Liver (tissue), 9 donors: ENCODE data around the gene SLC16A7. TPM values are rescaled to one million over a fixed set of nuclear protein-coding genes. Genes with fewer than 3 reads are reported as not detected.

Source experiments
- DNase-seq: peaks from one replicate; pipeline ENCODE4 v3.0.0-alpha.2; 2017; ENCODE audit warnings: low spot score
- H3K27ac ChIP-seq, 2 donors: one replicate each; pipeline ENCODE4 v1.7.0; 2013; ENCODE audit warnings: inconsistent platforms in 2 of 2, low read length in 2 of 2, control low read depth in 1 of 2, low read depth in 1 of 2, mild to moderate bottlenecking in 1 of 2
- H3K27me3 ChIP-seq, 4 donors: one replicate each; pipeline versions ENCODE4 v1.6.1 to v1.7.0; 2013; ENCODE audit warnings: low read length in 3 of 4, inconsistent platforms in 1 of 4, mild to moderate bottlenecking in 1 of 4, moderate library complexity in 1 of 4; ENCODE audit not compliant: control insufficient read depth in 4 of 4, insufficient read depth in 4 of 4
- H3K36me3 ChIP-seq, 4 donors: one replicate each; pipeline versions ENCODE4 v1.6.1 to v1.7.0; 2013; ENCODE audit warnings: low read length in 3 of 4, mild to moderate bottlenecking in 3 of 4, low read depth in 1 of 4, moderate library complexity in 1 of 4; ENCODE audit not compliant: control insufficient read depth in 4 of 4, insufficient read depth in 3 of 4
- H3K4me1 ChIP-seq, 4 donors: one replicate each; pipeline versions ENCODE4 v1.6.1 to v1.7.0; 2013; ENCODE audit warnings: low read length in 3 of 4, mild to moderate bottlenecking in 3 of 4, moderate library complexity in 1 of 4; ENCODE audit not compliant: control insufficient read depth in 4 of 4, insufficient read depth in 4 of 4
- H3K4me3 ChIP-seq, 3 donors: one replicate each; pipeline versions ENCODE4 v1.6.1 to v1.7.0; 2013; ENCODE audit warnings: low read length in 3 of 3, control low read depth in 1 of 3, low read depth in 1 of 3, mild to moderate bottlenecking in 1 of 3
- H3K9ac ChIP-seq, 2 donors: one replicate each; pipeline ENCODE4 v1.7.0; 2013; ENCODE audit warnings: low read length in 2 of 2, mild to moderate bottlenecking in 2 of 2, moderate library complexity in 2 of 2, control low read depth in 1 of 2, low read depth in 1 of 2
- H3K9me3 ChIP-seq, 4 donors: one replicate each; pipeline versions ENCODE4 v1.6.1 to v1.7.0; 2013; ENCODE audit warnings: low read length in 3 of 4; ENCODE audit not compliant: control insufficient read depth in 4 of 4
- CTCF ChIP-seq: fragments of 150-350 bp; IDR thresholded peaks from 2 replicates; pipeline ENCODE4 v1.5.1; 2017; ENCODE audit warnings: improper control_type of control experiment, low read depth, low read length; ENCODE audit not compliant: missing input control
- FOXA2 ChIP-seq: IDR thresholded peaks from 2 replicates; pipeline ENCODE4 v1.6.1; 2016; ENCODE audit warnings: antibody characterized with exemption
- GABPA ChIP-seq, 2 donors: IDR thresholded peaks in 1 of 2; conservative IDR thresholded peaks in 1 of 2; 2 replicates each; pipeline ENCODE4 v1.6.1; 2016; ENCODE audit warnings: antibody characterized with exemption in 2 of 2, mild to moderate bottlenecking in 1 of 2, moderate library complexity in 1 of 2
- HNF4A ChIP-seq, 2 donors: conservative IDR thresholded peaks; 2 replicates each; pipeline ENCODE4 v1.6.1; 2016; ENCODE audit warnings: antibody characterized with exemption in 2 of 2, mild to moderate bottlenecking in 2 of 2
- HNF4G ChIP-seq: IDR thresholded peaks from 2 replicates; pipeline ENCODE4 v1.6.1; 2016; ENCODE audit warnings: antibody characterized with exemption
- JUND ChIP-seq, 2 donors: IDR thresholded peaks; 2 replicates each; pipeline ENCODE4 v1.6.1; 2016; ENCODE audit warnings: antibody characterized with exemption in 2 of 2
- NR2F2 ChIP-seq: IDR thresholded peaks from 2 replicates; pipeline ENCODE4 v1.6.1; 2016; ENCODE audit warnings: antibody characterized with exemption
- RXRA ChIP-seq, 2 donors: IDR thresholded peaks; 2 replicates each; pipeline ENCODE4 v1.6.1; 2017 to 2018; ENCODE audit warnings: antibody characterized with exemption in 2 of 2, mild to moderate bottlenecking in 1 of 2
- SP1 ChIP-seq: IDR thresholded peaks from 2 replicates; pipeline ENCODE4 v1.6.1; 2018; ENCODE audit warnings: antibody characterized with exemption, mild to moderate bottlenecking
- TAF1 ChIP-seq: conservative IDR thresholded peaks from 2 replicates; pipeline ENCODE4 v1.6.1; 2016; ENCODE audit warnings: antibody characterized with exemption, mild to moderate bottlenecking
- YY1 ChIP-seq: IDR thresholded peaks from 2 replicates; pipeline ENCODE4 v1.6.1; 2016; ENCODE audit warnings: antibody characterized with exemption, mild to moderate bottlenecking
- WGBS: extraction: QIAGEN DNeasy Blood & Tissue Kit; methylation state at CpG from one replicate; pipeline ENCODE4 v1.1.7; 2013; 5-methylcytosine and 5-hydroxymethylcytosine counted together
- polyA plus RNA-seq, 2 donors: library from polyadenylated mRNA; stranded (reverse) in 1 of 2; unstranded in 1 of 2; fragments of 200-250 nt in 1 of 2; fragments of >200 nt in 1 of 2; fragmentation: Nextera tagmentation in 1 of 2; extraction: Ambion mirVana in 1 of 2; gene quantifications; one replicate each; pipeline versions ENCODE4 v1.2.1 to v1.2.3, GENCODE V29; 2013 to 2015
- total RNA-seq, 2 donors: library from RNA; depleted of rRNA; stranded (reverse); fragments of >200 nt; gene quantifications; one replicate each; pipeline ENCODE4 v1.2.3, GENCODE V29; 2014
- TF ChIP-seq, protein P1 (sequence below): IDR thresholded peaks from 2 replicates; pipeline ENCODE4 v1.6.1; 2016; ENCODE audit warnings: antibody characterized with exemption
- TF ChIP-seq, protein P2 (sequence below): IDR thresholded peaks from 2 replicates; pipeline ENCODE4 v1.6.1; 2016; ENCODE audit warnings: antibody characterized with exemption, mild to moderate bottlenecking
- donor health status: healthy.
- donor health status: healthy.
- donor health status: healthy.
- donor health status: healthy.
- donor health status: healthy.

SLC16A7 gene
- total and polyA plus RNA-seq, 4 donors: 3.0 to 24.0 (median 12.1) TPM

DNA sequence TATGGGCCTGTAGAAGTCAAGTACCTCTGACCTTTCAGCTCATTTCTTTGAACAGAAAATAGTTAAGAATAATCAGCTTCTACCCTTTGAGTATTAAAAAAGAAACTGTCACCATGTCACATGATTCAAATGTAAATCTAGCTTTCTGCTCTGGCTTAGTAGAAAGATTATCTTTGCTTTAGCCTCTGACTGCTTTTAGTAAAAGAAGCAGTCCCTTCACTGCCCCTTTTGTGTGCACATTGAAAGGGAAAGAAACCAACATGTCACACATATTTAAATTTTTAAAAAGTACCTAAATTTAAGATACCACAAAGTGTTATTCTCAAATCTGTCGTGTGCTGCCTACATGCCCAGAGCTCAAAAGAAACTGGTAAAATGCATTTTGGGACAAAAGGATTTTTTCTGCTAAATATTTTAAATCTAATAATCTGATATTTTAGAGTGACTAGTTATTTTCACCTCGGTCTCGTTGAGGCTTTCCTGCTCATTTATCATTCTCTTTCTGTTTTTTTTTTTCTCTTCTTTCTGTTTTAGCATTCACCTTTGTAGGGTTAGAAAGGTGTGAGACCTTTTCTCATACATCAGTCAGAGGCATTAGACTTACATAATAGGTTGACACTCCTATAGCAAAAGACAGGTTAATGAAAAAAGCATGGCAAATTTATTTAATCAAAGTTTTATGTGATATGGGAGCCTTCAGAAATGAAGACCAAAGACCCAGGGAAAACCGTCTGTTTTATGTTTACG lies 41.3 kb downstream of the SLC16A7 start:
- no peak overlapping the region for H3K9ac ChIP-seq
- no peaks in the 10 kb centered on the region for H3K36me3 ChIP-seq
- no peak for DNase-seq
- no peaks in the 10 kb centered on the region for H3K4me1 ChIP-seq
- H3K4me3 ChIP-seq: no peak overlapping the region
- WGBS: 89% methylated on average over 5 of the region's 5 CpGs
- H3K9me3 ChIP-seq: no peaks in the 10 kb centered on the region
- H3K27me3 ChIP-seq: no peaks in the 10 kb centered on the region
- no peak for TF ChIP-seq YY1
- no peak overlapping the region for H3K27ac ChIP-seq

DNA sequence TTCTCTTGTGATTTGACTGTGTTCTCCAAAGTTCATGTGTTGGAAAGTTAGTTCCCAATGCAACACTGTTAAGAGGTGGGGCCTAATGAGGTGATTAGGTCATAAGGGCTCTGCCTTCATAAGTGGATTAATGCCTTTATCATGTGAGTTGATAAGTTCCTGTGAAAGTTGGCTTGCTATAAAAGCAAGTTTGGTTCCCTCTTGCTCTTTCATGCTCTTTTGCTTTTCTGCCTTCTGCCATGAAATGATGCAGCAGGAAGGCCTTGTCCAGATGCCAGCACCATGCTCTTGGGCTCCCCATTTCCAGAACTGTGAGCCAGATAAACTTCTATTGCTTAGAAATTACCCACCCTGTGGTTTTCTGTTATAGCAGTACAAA lies 41.9 kb downstream of the SLC16A7 start:
- no peak for DNase-seq
- TF ChIP-seq RXRA (IDR thresholded peaks at IDR 0.05) (no peak), HNF4A (conservative IDR thresholded peaks at IDR 0.05) (no peak), FOXA2 (no peak), TAF1 (no peak), JUND (IDR thresholded peaks at IDR 0.05) (no peak), CTCF (no peak), GABPA (IDR thresholded peaks at IDR 0.05 in 1 of 2, conservative IDR thresholded peaks at IDR 0.05 in 1 of 2) (no peak), SP1 (no peak)
- TF ChIP-seq, protein P1, sequence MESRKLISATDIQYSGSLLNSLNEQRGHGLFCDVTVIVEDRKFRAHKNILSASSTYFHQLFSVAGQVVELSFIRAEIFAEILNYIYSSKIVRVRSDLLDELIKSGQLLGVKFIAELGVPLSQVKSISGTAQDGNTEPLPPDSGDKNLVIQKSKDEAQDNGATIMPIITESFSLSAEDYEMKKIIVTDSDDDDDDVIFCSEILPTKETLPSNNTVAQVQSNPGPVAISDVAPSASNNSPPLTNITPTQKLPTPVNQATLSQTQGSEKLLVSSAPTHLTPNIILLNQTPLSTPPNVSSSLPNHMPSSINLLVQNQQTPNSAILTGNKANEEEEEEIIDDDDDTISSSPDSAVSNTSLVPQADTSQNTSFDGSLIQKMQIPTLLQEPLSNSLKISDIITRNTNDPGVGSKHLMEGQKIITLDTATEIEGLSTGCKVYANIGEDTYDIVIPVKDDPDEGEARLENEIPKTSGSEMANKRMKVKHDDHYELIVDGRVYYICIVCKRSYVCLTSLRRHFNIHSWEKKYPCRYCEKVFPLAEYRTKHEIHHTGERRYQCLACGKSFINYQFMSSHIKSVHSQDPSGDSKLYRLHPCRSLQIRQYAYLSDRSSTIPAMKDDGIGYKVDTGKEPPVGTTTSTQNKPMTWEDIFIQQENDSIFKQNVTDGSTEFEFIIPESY: no peak
- no peaks in the 10 kb centered on the region for H3K4me1 ChIP-seq
- H3K9ac ChIP-seq: no peak overlapping the region
- H3K4me3 ChIP-seq: no peak overlapping the region
- H3K27me3 ChIP-seq: no peaks in the 10 kb centered on the region
- no peaks in the 10 kb centered on the region for H3K36me3 ChIP-seq
- no peak overlapping the region for H3K27ac ChIP-seq
- H3K9me3 ChIP-seq: no peaks in the 10 kb centered on the region

DNA sequence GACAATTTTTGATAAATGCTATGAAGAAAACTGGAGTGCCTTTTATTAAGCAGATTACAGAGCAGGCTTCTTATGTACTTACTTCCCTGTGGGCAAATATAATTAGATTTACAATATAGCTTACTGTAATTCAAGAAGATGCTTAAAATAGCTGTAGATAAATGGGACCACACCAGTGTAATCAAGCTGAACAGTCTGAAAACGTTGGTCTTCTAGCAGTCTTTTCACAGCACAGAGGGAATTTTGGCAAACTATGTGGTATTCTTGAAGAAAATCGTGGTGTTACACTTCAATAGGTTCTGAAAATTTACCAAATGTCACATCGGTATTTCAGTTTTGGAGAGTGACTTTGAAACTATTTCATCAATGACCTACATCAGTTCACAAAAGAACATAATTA lies 47.7 kb downstream of the SLC16A7 start:
- H3K27ac ChIP-seq: no peak overlapping the region
- DNase-seq: no peak
- 81% methylated on average over 3 of the region's 3 CpGs for WGBS
- H3K27me3 ChIP-seq: no peaks in the 10 kb centered on the region
- no peak for TF ChIP-seq CTCF
- no peak for TF ChIP-seq TAF1
- no peak for TF ChIP-seq GABPA (IDR thresholded peaks at IDR 0.05 in 1 of 2, conservative IDR thresholded peaks at IDR 0.05 in 1 of 2)
- TF ChIP-seq NR2F2: no peak
- TF ChIP-seq, protein P2, sequence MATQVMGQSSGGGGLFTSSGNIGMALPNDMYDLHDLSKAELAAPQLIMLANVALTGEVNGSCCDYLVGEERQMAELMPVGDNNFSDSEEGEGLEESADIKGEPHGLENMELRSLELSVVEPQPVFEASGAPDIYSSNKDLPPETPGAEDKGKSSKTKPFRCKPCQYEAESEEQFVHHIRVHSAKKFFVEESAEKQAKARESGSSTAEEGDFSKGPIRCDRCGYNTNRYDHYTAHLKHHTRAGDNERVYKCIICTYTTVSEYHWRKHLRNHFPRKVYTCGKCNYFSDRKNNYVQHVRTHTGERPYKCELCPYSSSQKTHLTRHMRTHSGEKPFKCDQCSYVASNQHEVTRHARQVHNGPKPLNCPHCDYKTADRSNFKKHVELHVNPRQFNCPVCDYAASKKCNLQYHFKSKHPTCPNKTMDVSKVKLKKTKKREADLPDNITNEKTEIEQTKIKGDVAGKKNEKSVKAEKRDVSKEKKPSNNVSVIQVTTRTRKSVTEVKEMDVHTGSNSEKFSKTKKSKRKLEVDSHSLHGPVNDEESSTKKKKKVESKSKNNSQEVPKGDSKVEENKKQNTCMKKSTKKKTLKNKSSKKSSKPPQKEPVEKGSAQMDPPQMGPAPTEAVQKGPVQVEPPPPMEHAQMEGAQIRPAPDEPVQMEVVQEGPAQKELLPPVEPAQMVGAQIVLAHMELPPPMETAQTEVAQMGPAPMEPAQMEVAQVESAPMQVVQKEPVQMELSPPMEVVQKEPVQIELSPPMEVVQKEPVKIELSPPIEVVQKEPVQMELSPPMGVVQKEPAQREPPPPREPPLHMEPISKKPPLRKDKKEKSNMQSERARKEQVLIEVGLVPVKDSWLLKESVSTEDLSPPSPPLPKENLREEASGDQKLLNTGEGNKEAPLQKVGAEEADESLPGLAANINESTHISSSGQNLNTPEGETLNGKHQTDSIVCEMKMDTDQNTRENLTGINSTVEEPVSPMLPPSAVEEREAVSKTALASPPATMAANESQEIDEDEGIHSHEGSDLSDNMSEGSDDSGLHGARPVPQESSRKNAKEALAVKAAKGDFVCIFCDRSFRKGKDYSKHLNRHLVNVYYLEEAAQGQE: no peak
- no peak for TF ChIP-seq YY1
- TF ChIP-seq SP1: no peak
- no peak for TF ChIP-seq RXRA (IDR thresholded peaks at IDR 0.05)
- no peak for TF ChIP-seq HNF4G
- TF ChIP-seq FOXA2: no peak
- H3K4me3 ChIP-seq: no peak overlapping the region
- H3K9ac ChIP-seq: no peak overlapping the region
- no peaks in the 10 kb centered on the region for H3K4me1 ChIP-seq
- no peaks in the 10 kb centered on the region for H3K9me3 ChIP-seq
- no peaks in the 10 kb centered on the region for H3K36me3 ChIP-seq
